ENCODE data around the gene MED29.

GRCh38 chr19:39413272-39413910 is 22.2 kb downstream of the MED29 start:
- TF ChIP-seq ATF1 (CRISPR knock-in tag; IDR thresholded peaks at IDR 0.05) = no peak
- no peak for TF ChIP-seq ZBTB21 (CRISPR knock-in tag; IDR thresholded peaks at IDR 0.05; ENCODE audit: borderline replicate concordance)
- TF ChIP-seq ZNF671 (CRISPR knock-in tag; IDR thresholded peaks at IDR 0.05) = no peak
- no peak for TF ChIP-seq USF1 (CRISPR knock-in tag; IDR thresholded peaks at IDR 0.05)
- TF ChIP-seq CTCF (IDR thresholded peaks at IDR 0.05) = no peak
- no peak for TF ChIP-seq JUN (CRISPR knock-in tag; IDR thresholded peaks at IDR 0.05)
- no peak for TF ChIP-seq SP1 (CRISPR knock-in tag; conservative IDR thresholded peaks at IDR 0.05)
- no peak for TF ChIP-seq ZNF423 (CRISPR knock-in tag; IDR thresholded peaks at IDR 0.05)
- no peak for TF ChIP-seq TP53 (CRISPR knock-in tag; IDR thresholded peaks at IDR 0.05)
- no peak for TF ChIP-seq NFATC4 (CRISPR knock-in tag; IDR thresholded peaks at IDR 0.05)
- no peak for TF ChIP-seq GTF2I (CRISPR knock-in tag; conservative IDR thresholded peaks at IDR 0.05)
- no peak for TF ChIP-seq SOX15 (CRISPR knock-in tag; IDR thresholded peaks at IDR 0.05)

Data from WTC11 (cell line).